ENCODE results near the gene OR10J4. TPM values are rescaled to one million over a fixed set of nuclear protein-coding genes. Genes with fewer than 3 reads are reported as not detected.

The OR10J4 gene
- total RNA-seq = not detected in 2 replicates
- not detected in 2 replicates for polyA plus RNA-seq

DNA sequence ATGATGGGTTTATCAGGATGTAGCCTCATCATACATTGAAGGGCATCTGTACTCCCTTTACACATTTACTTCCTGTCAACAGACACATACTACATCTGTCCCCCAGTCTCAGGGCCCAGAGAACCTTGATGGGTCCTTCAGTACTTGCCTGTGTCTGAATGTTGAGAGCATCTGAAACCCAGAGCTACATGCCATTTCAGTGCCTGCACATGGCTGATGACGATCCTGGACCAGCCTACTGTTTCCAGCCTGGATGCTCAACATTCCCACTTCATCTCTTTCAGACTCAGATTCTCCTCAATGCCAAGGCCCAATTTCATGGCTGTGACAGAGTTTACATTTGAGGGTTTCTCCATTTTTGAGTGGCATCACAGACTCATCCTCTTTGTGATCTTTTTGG, at the start of gene OR10J4:
Gene OR10J4 (plus strand): TSS at position 301 of the 400 bp plus-strand sequence.
- no peaks in the 10 kb centered on the region for H3K9me3 ChIP-seq (ENCODE audit: low read depth)
- H3K4me3 ChIP-seq = no peak within 1 kb of the TSS
- H3K27me3 ChIP-seq = no peaks in the 10 kb centered on the region
- H3K4me1 ChIP-seq (ENCODE audit: low read depth) = no peaks in the 10 kb centered on the region
- TF ChIP-seq, protein P1, sequence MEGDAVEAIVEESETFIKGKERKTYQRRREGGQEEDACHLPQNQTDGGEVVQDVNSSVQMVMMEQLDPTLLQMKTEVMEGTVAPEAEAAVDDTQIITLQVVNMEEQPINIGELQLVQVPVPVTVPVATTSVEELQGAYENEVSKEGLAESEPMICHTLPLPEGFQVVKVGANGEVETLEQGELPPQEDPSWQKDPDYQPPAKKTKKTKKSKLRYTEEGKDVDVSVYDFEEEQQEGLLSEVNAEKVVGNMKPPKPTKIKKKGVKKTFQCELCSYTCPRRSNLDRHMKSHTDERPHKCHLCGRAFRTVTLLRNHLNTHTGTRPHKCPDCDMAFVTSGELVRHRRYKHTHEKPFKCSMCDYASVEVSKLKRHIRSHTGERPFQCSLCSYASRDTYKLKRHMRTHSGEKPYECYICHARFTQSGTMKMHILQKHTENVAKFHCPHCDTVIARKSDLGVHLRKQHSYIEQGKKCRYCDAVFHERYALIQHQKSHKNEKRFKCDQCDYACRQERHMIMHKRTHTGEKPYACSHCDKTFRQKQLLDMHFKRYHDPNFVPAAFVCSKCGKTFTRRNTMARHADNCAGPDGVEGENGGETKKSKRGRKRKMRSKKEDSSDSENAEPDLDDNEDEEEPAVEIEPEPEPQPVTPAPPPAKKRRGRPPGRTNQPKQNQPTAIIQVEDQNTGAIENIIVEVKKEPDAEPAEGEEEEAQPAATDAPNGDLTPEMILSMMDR (IDR thresholded peaks at IDR 0.05; ENCODE audit: low read depth, low read length) = no peak
- no peak for DNase-seq (ENCODE audit: low read depth in 1 of 2, low spot score in 1 of 2)
- H3K36me3 ChIP-seq = no peaks in the 10 kb centered on the region
- no peak within 1 kb of the TSS for H3K27ac ChIP-seq

DNA sequence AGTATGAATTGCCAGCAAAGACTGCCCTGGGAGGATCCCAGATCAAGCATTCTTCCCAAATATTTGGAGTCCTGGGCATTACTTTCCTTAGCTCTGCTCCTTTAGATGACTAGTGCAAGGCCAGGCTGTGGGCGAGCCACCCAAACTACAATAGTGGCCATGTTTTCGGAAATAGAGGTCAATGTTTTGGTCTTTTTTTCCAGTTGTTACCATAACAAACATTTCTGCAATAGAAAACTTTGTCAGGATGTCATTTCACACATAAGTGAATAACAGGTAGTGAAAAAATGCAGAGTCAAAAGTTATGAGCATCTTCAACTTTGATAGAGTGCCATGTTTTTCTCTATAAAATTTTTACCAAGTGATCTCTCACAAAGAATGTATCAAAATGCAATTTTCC, 25.2 kb upstream of the OR10J4 start:
- DNase-seq (ENCODE audit: low read depth in 1 of 2, low spot score in 1 of 2) = no peak
- Histone ChIP-seq H3K4me1 (ENCODE audit: low read depth) (no peaks in the 10 kb centered on the region), H3K4me3 (no peak overlapping the region), H3K27me3 (no peaks in the 10 kb centered on the region), H3K9me3 (ENCODE audit: low read depth) (no peaks in the 10 kb centered on the region), H3K36me3 (no peaks in the 10 kb centered on the region), H3K27ac (no peak overlapping the region)
- TF ChIP-seq, protein P1 (IDR thresholded peaks at IDR 0.05; ENCODE audit: low read depth, low read length) = no peak

- H3K36me3 ChIP-seq = no peaks in the 10 kb centered on the region
- no peak overlapping the region for H3K4me3 ChIP-seq
- H3K27ac ChIP-seq = no peak overlapping the region
- no peaks in the 10 kb centered on the region for H3K9me3 ChIP-seq (ENCODE audit: low read depth)
- H3K27me3 ChIP-seq = no peaks in the 10 kb centered on the region
- H3K4me1 ChIP-seq (ENCODE audit: low read depth) = no peaks in the 10 kb centered on the region
- no peak for DNase-seq (ENCODE audit: low read depth in 1 of 2, low spot score in 1 of 2)
- TF ChIP-seq, protein P1 (IDR thresholded peaks at IDR 0.05; ENCODE audit: low read depth, low read length) = no peak
Observed at GRCh38 chr1:159408862-159409400, 23.1 kb upstream of the OR10J4 start.

DNA sequence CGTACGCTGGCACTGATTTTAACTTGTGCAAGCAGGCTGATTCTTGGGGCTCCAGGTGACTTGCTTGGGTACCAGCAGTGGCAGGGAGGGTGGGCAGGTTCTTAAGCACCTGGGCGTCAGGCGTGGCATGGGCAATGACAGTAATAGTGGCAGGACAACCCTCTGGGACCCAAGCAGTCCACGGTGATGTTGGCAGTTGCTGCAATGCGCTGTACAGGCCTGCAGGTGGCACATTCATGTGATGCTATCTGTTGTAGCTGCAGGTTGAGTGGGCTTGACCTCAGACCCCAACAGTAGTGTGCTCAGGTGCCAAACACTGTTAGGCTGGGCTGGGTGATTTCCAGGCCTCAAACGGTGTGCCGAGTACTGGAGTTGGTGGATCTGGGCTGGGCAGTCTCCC, 10.2 kb upstream of the OR10J4 start:
- Histone ChIP-seq H3K27ac (no peak overlapping the region), H3K36me3 (no peaks in the 10 kb centered on the region), H3K4me1 (ENCODE audit: low read depth) (no peaks in the 10 kb centered on the region), H3K4me3 (no peak overlapping the region), H3K27me3 (no peaks in the 10 kb centered on the region), H3K9me3 (ENCODE audit: low read depth) (no peaks in the 10 kb centered on the region)
- TF ChIP-seq, protein P1 (IDR thresholded peaks at IDR 0.05; ENCODE audit: low read depth, low read length) = no peak
- peak in 1 of 2 donors; percentile 10 for DNase-seq (ENCODE audit: low read depth in 1 of 2, low spot score in 1 of 2)

DNA sequence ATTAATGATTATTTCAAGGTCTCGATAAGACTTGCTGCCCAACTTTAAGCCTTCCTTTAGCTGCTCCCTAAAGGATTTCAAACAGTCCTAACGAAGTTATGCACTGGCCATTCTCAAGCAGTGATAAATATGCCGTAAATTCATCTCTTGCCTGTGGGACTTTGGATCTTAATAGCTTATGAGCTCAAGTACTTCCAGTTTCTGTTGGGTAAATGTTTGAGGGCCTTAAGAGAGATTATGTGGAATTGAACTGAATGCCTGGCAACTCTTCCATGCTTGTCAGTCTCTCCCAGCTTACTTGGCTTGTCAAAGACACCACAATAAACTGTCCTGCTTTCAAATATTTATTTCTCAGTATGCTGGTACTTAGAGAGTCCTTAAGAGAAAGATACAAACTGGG, 3.5 kb upstream of the OR10J4 start:
- H3K36me3 ChIP-seq = no peaks in the 10 kb centered on the region
- no peaks in the 10 kb centered on the region for H3K27me3 ChIP-seq
- TF ChIP-seq, protein P1 (IDR thresholded peaks at IDR 0.05; ENCODE audit: low read depth, low read length) = no peak
- no peak overlapping the region for H3K4me3 ChIP-seq
- no peak overlapping the region for H3K27ac ChIP-seq
- no peak for DNase-seq (ENCODE audit: low read depth in 1 of 2, low spot score in 1 of 2)
- no peaks in the 10 kb centered on the region for H3K4me1 ChIP-seq (ENCODE audit: low read depth)
- H3K9me3 ChIP-seq (ENCODE audit: low read depth) = no peaks in the 10 kb centered on the region

Data from cardiac muscle cell (in vitro differentiated cells and primary cell).